DND-41 (cell line): Measurements from ENCODE around the gene KPNA3.

Source experiments
- ATAC-seq: fragments of 200-7000 bp; cut with Tn5 transposase; 3 replicates; pipeline ENCODE4 v1.9.1; 2021; ENCODE audit warnings: low read depth; ENCODE audit not compliant: insufficient read depth
- DNase-seq: peaks from one replicate; pipeline ENCODE4 v3.0.0-alpha.2; 2020
- H2AFZ ChIP-seq: 2 replicates; pipeline ENCODE4 v1.6.0; 2012; ENCODE audit warnings: low read depth, low read length
- H3K27ac ChIP-seq: 2 replicates; pipeline ENCODE4 v1.5.1; 2012; ENCODE audit warnings: low read length, inconsistent platforms
- H3K27me3 ChIP-seq: fragments of 200-600 bp; sonication (generic); 2 replicates; pipeline ENCODE4 v1.6.0; 2012; ENCODE audit warnings: low read length, mild to moderate bottlenecking, inconsistent platforms; ENCODE audit not compliant: insufficient read depth, poor library complexity
- H3K36me3 ChIP-seq: 2 replicates; pipeline ENCODE4 v1.5.1; 2012; ENCODE audit warnings: low read length, inconsistent platforms; ENCODE audit not compliant: insufficient read depth
- H3K4me1 ChIP-seq: 2 replicates; pipeline ENCODE4 v1.5.1; 2012; ENCODE audit warnings: mild to moderate bottlenecking, low read length; ENCODE audit not compliant: insufficient read depth
- H3K4me2 ChIP-seq: 2 replicates; pipeline ENCODE4 v1.6.0; 2012; ENCODE audit warnings: mild to moderate bottlenecking, moderate library complexity, low read length, inconsistent platforms; ENCODE audit not compliant: insufficient read depth
- H3K4me3 ChIP-seq, 2 experiments: fragments of 200-600 bp in 1 of 2; shearing (Covaris generic) in 1 of 2; 2 replicates each; pipeline ENCODE4 v1.5.1; 2012 to 2016; ENCODE audit warnings: inconsistent platforms in 2 of 2, low read length in 2 of 2, mild to moderate bottlenecking in 2 of 2, low read depth in 1 of 2, moderate library complexity in 1 of 2
- H3K79me2 ChIP-seq: 2 replicates; pipeline ENCODE4 v1.6.0; 2012; ENCODE audit warnings: low read length, inconsistent platforms; ENCODE audit not compliant: insufficient read depth
- H3K9ac ChIP-seq: 2 replicates; pipeline ENCODE4 v1.6.0; 2012; ENCODE audit warnings: low read depth, mild to moderate bottlenecking, inconsistent platforms, low read length, moderate library complexity
- H3K9me3 ChIP-seq: 2 replicates; pipeline ENCODE4 v1.5.1; 2012; ENCODE audit warnings: low read length, moderate library complexity, mild to moderate bottlenecking, inconsistent platforms; ENCODE audit not compliant: insufficient read depth, severe bottlenecking
- H4K20me1 ChIP-seq: 2 replicates; pipeline ENCODE4 v1.6.0; 2012; ENCODE audit warnings: low read length; ENCODE audit not compliant: insufficient read depth
- EZH2 ChIP-seq: IDR thresholded peaks from 3 replicates; pipeline ENCODE4 v1.6.1; 2012; ENCODE audit warnings: borderline replicate concordance, low read depth, mild to moderate bottlenecking, moderate library complexity, low read length, inconsistent platforms; ENCODE audit not compliant: severe bottlenecking
- TF ChIP-seq, protein P1 (sequence below): IDR thresholded peaks from 2 replicates; pipeline ENCODE4 v1.5.1; 2012; ENCODE audit warnings: borderline replicate concordance, low read length, moderate library complexity, mild to moderate bottlenecking; ENCODE audit not compliant: poor library complexity, severe bottlenecking; ENCODE audit errors: extremely low read depth

The KPNA3 gene

GRCh38 chr13:49791315-49791710 lies 1.2 kb downstream of the KPNA3 start:
- DNase-seq (peak; percentile 29), ATAC-seq (no peak)
- H3K4me1 ChIP-seq, result peaks cover 37% of the 10 kb centered on the region
- H3K4me2 ChIP-seq, result peak overlapping the region; percentile 86
- peak overlapping the region; percentile 96 for H3K9ac ChIP-seq
- peaks cover 58% of the 10 kb centered on the region for H3K79me2 ChIP-seq
- H3K27ac ChIP-seq, result peak overlapping the region; percentile 83
- H2AFZ ChIP-seq, result peak overlapping the region; percentile 78
- peak overlapping the region; percentile 75 to 89 for H3K4me3 ChIP-seq
- H3K9me3 ChIP-seq, result no peaks in the 10 kb centered on the region
- H3K36me3 ChIP-seq, result peaks cover 6% of the 10 kb centered on the region
- no peaks in the 10 kb centered on the region for H3K27me3 ChIP-seq
- TF ChIP-seq, protein P1, sequence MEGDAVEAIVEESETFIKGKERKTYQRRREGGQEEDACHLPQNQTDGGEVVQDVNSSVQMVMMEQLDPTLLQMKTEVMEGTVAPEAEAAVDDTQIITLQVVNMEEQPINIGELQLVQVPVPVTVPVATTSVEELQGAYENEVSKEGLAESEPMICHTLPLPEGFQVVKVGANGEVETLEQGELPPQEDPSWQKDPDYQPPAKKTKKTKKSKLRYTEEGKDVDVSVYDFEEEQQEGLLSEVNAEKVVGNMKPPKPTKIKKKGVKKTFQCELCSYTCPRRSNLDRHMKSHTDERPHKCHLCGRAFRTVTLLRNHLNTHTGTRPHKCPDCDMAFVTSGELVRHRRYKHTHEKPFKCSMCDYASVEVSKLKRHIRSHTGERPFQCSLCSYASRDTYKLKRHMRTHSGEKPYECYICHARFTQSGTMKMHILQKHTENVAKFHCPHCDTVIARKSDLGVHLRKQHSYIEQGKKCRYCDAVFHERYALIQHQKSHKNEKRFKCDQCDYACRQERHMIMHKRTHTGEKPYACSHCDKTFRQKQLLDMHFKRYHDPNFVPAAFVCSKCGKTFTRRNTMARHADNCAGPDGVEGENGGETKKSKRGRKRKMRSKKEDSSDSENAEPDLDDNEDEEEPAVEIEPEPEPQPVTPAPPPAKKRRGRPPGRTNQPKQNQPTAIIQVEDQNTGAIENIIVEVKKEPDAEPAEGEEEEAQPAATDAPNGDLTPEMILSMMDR, result peak; percentile 49
- no peak for TF ChIP-seq EZH2
- H4K20me1 ChIP-seq, result peaks cover 43% of the 10 kb centered on the region; the same call in 1 of the 2 replicates

DNA sequence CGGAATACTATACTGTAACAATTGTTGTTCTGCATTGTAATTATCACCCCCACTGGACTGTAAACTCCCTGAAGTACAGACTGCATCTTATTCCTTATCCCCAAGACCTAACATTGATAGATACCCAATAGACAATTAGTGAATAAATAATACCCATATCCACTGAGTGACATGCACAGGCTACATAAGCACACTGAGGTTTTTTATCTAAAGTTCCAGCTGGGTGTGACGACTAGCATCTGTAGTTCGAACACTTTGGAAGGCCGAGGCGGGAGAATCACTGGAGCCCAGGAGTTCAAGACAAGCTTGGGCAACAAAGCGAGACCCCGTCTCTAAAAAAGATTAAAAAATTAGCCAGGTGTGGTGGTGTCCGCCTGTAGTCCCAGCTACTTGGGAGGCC lies 2.5 kb downstream of the KPNA3 start:
- TF ChIP-seq, protein P1, result no peak
- no peak for TF ChIP-seq EZH2
- no peak for DNase-seq
- Histone ChIP-seq H3K36me3 (peaks cover 6% of the 10 kb centered on the region), H3K9ac (peak overlapping the region; percentile 96; the same call in 1 of the 2 replicates), H3K9me3 (no peaks in the 10 kb centered on the region), H3K27ac (no peak overlapping the region), H3K4me1 (peaks cover 37% of the 10 kb centered on the region), H3K79me2 (peaks cover 72% of the 10 kb centered on the region), H4K20me1 (peaks cover 57% of the 10 kb centered on the region; the same call in 1 of the 2 replicates), H3K27me3 (no peaks in the 10 kb centered on the region), H3K4me2 (peak overlapping the region; percentile 86), H2AFZ (no peak overlapping the region), H3K4me3 (peak overlapping the region in 1 of 2 experiments; percentile 75; a peak in 2 of 4 replicates)
- no peak for ATAC-seq

DNA sequence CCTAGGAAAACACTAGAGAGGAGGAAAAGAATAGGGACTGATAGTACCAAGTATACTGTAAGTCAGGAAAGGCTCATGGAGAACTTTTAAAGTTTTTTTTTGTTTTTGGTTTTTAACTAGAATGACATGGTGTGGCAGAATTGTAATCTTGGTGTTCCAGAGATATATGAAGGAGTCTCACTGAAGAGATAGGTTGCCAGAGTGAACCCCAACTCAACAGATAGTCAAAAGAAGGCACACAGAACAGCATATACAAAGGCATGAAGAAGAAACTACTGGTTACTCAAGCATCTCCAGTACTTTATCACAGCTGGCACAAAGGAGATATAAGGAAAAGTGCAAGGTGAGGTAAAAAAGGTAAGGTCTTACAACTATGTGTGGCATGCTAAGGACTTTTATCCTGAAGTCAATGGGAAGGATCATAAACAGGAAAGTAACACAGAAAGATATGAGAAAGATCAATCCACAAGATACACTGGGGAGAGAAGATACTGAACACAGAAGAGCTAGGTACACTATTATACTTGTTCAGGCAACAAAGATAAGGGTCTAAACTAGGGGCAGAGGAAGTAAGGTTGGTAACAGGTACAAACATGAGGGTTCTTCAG lies 6.0 kb downstream of the KPNA3 start:
- H3K9me3 ChIP-seq, result no peaks in the 10 kb centered on the region
- H3K4me1 ChIP-seq, result peaks cover 27% of the 10 kb centered on the region
- TF ChIP-seq, protein P1, result no peak
- TF ChIP-seq EZH2, result no peak
- H3K79me2 ChIP-seq, result peaks cover 98% of the 10 kb centered on the region
- H3K4me3 ChIP-seq, result no peak overlapping the region
- peaks cover 90% of the 10 kb centered on the region for H4K20me1 ChIP-seq
- H2AFZ ChIP-seq, result no peak overlapping the region
- H3K4me2 ChIP-seq, result no peak overlapping the region
- H3K27ac ChIP-seq, result no peak overlapping the region
- no peak for DNase-seq
- no peak overlapping the region for H3K9ac ChIP-seq
- ATAC-seq, result no peak
- peaks cover 6% of the 10 kb centered on the region for H3K36me3 ChIP-seq
- no peaks in the 10 kb centered on the region for H3K27me3 ChIP-seq
